ENCODE measurements around the gene SLC6A19. TPM values are rescaled to one million over a fixed set of nuclear protein-coding genes. Genes with fewer than 3 reads are reported as not detected.
A peak's percentile ranks its signal among the peaks of the same experiment; 100 is the strongest.

The SLC6A19 gene
- total and polyA plus RNA-seq, 9 donors = 0.08 to 1.5 TPM; not detected in 7

- no peak for DNase-seq
- no peak overlapping the region for H3K4me3 ChIP-seq
- H3K36me3 ChIP-seq = no peaks in the 10 kb centered on the region
- H3K27ac ChIP-seq = no peak overlapping the region
- no peaks in the 10 kb centered on the region for H3K27me3 ChIP-seq
- H3K4me1 ChIP-seq (ENCODE audit: insufficient read depth) = no peaks in the 10 kb centered on the region
- H3K9me3 ChIP-seq = no peaks in the 10 kb centered on the region
- intact Hi-C loops (cut with DNase I) = no loop called here
- TF ChIP-seq EP300 (IDR thresholded peaks at IDR 0.05) (no peak), POLR2A (IDR thresholded peaks at IDR 0.05) (no peak)
- TF ChIP-seq, protein P1, sequence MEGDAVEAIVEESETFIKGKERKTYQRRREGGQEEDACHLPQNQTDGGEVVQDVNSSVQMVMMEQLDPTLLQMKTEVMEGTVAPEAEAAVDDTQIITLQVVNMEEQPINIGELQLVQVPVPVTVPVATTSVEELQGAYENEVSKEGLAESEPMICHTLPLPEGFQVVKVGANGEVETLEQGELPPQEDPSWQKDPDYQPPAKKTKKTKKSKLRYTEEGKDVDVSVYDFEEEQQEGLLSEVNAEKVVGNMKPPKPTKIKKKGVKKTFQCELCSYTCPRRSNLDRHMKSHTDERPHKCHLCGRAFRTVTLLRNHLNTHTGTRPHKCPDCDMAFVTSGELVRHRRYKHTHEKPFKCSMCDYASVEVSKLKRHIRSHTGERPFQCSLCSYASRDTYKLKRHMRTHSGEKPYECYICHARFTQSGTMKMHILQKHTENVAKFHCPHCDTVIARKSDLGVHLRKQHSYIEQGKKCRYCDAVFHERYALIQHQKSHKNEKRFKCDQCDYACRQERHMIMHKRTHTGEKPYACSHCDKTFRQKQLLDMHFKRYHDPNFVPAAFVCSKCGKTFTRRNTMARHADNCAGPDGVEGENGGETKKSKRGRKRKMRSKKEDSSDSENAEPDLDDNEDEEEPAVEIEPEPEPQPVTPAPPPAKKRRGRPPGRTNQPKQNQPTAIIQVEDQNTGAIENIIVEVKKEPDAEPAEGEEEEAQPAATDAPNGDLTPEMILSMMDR (IDR thresholded peaks at IDR 0.05) = no peak
- 55 to 67% (median 58%) methylated on average over 23 to 25 of the region's 25 CpGs for WGBS, 3 donors
Observed at GRCh38 chr5:1203968-1204692, 2.7 kb downstream of the SLC6A19 start.

- 7 to 24% (median 10%) methylated on average over 17 to 18 of the region's 18 CpGs for WGBS, 3 donors
- no peak for TF ChIP-seq POLR2A (IDR thresholded peaks at IDR 0.05)
- no peak for TF ChIP-seq EP300 (IDR thresholded peaks at IDR 0.05)
- TF ChIP-seq, protein P1 (IDR thresholded peaks at IDR 0.05) = no peak
- H3K4me3 ChIP-seq = no peak overlapping the region
- no peaks in the 10 kb centered on the region for H3K4me1 ChIP-seq (ENCODE audit: insufficient read depth)
- H3K9me3 ChIP-seq = no peaks in the 10 kb centered on the region
- H3K36me3 ChIP-seq = no peaks in the 10 kb centered on the region
- peak in 3 of 5 donors; percentile 30 to 61 (median 54) for DNase-seq
- intact Hi-C loops (cut with DNase I) = no loop called here
- no peaks in the 10 kb centered on the region for H3K27me3 ChIP-seq
- H3K27ac ChIP-seq = no peak overlapping the region
Observed at GRCh38 chr5:1204693-1205242, 3.4 kb downstream of the SLC6A19 start.

DNA sequence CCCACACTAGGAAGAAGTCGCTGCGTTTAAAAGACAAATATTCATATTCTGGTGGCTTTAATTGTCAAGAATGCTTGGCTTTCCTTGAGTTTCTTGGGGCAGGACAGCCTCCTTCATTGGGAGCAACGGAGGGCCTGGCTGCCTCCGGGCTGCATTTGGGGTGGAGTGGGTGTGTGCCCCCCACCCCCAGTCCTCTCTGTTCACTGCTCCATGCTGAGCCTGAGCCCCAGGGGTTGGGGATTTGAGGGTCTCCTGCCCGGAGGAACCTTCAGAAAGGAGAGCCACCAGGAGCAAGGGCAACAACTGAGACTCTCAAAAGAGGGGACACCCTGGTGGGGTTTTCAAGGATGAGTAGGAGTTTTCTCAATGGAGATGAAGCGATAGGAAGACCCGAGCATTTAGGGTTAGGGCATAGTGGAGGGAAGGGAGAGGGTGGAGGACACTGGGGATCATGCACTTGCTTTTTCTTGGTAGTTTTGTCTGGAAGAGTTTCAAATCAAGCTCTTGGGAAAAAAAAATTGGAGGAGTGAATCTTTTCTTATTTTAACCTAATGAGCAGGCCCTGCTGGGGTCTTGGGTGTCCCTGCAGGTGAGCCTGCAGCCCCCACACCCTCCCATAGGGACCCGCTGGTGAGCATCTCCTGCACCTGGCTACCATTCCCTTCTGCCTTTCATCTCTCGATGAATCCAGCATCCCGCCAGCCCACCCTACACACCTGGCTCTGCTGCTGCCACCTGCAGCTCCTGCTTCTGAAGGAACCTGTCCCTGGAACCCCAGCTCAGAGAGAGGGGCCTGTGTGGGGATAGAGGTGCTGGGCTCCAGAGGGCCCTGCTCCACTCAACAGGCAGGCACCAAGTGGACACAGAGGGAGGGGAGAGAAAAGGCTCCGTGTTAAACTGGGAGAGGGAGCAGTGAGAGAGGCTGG lies 4.1 kb downstream of the SLC6A19 start:
- no peak for TF ChIP-seq EP300 (IDR thresholded peaks at IDR 0.05)
- no peak for TF ChIP-seq POLR2A (IDR thresholded peaks at IDR 0.05)
- TF ChIP-seq, protein P1 (IDR thresholded peaks at IDR 0.05) = no peak
- no peak overlapping the region for H3K4me3 ChIP-seq
- H3K36me3 ChIP-seq = no peaks in the 10 kb centered on the region
- no peaks in the 10 kb centered on the region for H3K27me3 ChIP-seq
- H3K4me1 ChIP-seq (ENCODE audit: insufficient read depth) = no peaks in the 10 kb centered on the region
- WGBS, 3 donors = 55 to 67% (median 63%) methylated on average over 11 of the region's 11 CpGs
- intact Hi-C loops (cut with DNase I) = no loop called here
- no peak for DNase-seq
- H3K27ac ChIP-seq = no peak overlapping the region
- H3K9me3 ChIP-seq = no peaks in the 10 kb centered on the region

DNA sequence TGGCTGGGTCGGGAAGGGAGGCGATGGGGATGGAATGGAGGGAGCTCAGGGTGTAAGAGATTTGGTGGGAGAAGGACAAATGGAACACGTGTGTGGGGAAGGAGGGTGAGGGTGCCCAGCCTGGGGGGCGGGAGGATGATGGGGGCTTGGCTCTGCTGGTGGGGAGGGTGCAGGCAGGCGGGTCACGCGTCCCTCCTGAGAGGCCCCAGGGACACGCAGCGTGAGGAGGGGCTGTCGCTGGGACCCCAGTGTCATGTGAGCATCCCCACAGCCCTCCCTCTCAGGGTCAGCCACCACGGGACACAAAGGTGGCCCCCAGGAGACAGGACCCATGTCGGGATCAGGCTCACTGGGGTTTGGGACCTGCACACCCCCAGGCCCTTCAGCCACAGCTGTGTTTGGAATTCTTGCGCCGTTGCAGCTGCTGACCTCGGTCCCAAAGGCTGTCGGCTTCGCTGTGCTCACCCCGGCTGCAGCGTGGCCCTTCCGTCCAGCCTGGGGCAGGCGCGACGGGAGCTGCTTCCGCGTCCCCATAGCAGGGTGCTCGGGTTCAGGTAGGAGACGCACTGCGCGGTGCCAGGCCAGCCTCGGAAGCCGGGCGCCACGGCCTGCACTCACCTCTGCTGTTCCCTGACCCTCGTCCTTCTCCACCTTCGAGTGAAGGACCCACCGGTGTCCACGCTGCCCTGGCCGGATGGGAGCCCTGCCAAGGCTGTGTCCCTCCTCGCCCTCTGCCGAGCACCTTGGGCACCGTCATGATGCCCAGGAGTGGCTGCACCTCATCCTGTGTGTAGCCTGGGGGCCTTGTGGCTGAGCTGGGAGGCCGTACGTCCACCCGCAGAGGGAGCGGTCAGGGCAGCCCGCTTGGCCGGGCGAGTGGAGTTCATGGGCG lies 5.4 kb downstream of the SLC6A19 start:
- H3K9me3 ChIP-seq = no peaks in the 10 kb centered on the region
- TF ChIP-seq, protein P1 (IDR thresholded peaks at IDR 0.05) = no peak
- TF ChIP-seq POLR2A (IDR thresholded peaks at IDR 0.05) (no peak), EP300 (IDR thresholded peaks at IDR 0.05) (no peak)
- whole genome bisulfite sequencing, 3 donors = 60 to 81% (median 77%) methylated on average over 48 to 49 of the region's 49 CpGs
- intact Hi-C loops (cut with DNase I) = no loop called here
- no peaks in the 10 kb centered on the region for H3K36me3 ChIP-seq
- DNase-seq = no peak
- H3K4me1 ChIP-seq (ENCODE audit: insufficient read depth) = no peaks in the 10 kb centered on the region
- H3K27ac ChIP-seq = no peak overlapping the region
- H3K4me3 ChIP-seq = no peak overlapping the region
- no peaks in the 10 kb centered on the region for H3K27me3 ChIP-seq
